Kidney glomerular epithelial cell (primary cell): ENCODE results near the gene CPT1C.

Experiments used
- DNase-seq: peaks from one replicate; lab custom pipeline; 2025; lab: John Stamatoyannopoulos, UW

Gene CPT1C

GRCh38 chr19:49682274-49682673 is 8.6 kb upstream of the CPT1C start:
- DNase-seq, result no peak

DNA sequence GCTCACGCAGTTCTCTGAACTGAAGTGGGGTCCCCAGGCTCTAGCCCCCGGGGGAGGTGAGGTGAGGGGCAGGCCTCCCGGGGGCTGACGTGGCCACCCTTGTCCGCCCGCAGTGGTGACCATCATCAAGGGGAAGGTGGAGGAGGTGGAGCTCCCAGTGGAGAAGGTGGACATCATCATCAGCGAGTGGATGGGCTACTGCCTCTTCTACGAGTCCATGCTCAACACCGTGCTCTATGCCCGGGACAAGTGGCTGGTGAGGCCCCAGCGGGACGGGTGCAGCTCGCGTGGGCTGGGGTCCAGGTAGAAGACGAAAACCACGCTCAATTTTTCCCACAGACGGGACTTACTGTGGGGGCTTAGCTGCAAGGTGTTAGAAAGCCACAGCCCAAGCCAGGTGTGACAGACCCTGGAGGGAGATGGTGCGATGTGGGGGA is 7.1 kb upstream of the CPT1C start:
- no peak for DNase-seq

- no peak for DNase-seq
Observed at GRCh38 chr19:49684251-49684982, 6.5 kb upstream of the CPT1C start.

DNA sequence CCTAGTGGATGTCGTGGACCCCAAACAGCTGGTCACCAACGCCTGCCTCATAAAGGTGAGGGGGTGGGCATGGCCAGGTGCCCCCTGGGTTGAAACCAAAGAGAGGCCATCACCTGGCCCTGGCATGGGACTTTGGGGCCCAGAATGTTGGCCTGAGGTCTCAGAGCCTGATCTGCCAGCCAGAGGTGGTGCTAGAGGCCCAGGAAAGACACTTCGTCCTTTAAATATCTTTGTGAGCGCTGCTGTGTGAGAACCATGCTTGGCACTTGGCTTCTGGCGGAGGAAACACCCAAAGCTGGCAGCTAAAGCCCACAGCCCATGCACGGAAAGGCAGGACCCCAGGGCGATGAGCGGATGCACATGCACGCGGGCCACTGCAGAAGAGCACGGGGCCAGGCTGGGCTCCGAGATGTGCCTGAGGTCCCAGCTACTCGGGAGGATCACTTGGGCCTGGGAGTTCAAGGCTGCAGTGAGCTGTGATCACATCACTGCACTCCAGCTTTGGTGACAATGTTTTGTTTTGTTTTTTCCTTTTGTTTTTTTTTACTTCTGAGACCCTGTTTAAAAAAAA is 5.8 kb upstream of the CPT1C start:
- no peak for DNase-seq

DNA sequence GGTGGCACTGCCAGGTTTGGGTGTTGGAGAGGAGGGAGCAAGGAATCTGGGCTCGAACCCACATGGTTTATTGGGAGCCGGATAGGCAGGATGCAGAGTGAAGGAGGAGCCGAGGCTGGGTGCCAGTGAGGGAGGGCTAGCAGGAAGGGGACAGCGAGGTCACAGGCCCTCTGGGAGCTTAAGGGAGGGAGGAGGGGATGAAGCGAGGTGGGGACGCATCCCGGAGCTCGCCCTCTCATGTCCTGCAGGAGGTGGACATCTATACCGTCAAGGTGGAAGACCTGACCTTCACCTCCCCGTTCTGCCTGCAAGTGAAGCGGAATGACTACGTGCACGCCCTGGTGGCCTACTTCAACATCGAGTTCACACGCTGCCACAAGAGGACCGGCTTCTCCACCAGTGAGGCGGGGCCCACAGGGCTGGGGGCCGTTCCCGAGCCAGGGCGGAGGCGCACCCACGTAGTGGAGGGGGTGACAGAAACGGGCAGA is 5.0 kb upstream of the CPT1C start:
- no peak for DNase-seq

DNA sequence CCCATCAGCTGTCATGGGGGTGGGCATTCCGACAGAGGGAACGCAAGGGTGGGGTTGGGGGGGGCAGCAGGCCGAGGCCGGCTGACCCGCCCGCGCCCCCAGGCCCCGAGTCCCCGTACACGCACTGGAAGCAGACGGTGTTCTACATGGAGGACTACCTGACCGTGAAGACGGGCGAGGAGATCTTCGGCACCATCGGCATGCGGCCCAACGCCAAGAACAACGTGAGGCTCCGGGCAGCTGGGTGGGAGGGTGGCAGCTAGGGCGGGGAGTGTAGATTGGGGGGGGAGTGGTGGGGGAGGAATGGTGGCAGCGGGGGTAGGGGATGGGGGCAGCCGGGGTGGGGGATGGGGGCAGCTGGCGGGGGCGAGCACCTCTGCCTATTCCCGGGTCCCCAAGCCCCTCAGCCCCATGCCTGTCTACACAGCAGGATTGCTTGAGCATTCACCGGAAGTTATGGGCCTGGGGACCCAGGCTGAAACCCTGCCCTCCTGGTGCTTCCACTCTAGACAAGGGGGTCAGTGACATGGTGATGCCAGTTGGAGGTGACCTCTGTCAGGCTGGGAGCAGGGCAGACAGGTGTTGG is 4.3 kb upstream of the CPT1C start:
- no peak for DNase-seq

- DNase-seq, result no peak
Observed at GRCh38 chr19:49687150-49687549, 3.8 kb upstream of the CPT1C start.

GRCh38 chr19:49687566-49688316 is 3.2 kb upstream of the CPT1C start:
- no peak for DNase-seq

DNA sequence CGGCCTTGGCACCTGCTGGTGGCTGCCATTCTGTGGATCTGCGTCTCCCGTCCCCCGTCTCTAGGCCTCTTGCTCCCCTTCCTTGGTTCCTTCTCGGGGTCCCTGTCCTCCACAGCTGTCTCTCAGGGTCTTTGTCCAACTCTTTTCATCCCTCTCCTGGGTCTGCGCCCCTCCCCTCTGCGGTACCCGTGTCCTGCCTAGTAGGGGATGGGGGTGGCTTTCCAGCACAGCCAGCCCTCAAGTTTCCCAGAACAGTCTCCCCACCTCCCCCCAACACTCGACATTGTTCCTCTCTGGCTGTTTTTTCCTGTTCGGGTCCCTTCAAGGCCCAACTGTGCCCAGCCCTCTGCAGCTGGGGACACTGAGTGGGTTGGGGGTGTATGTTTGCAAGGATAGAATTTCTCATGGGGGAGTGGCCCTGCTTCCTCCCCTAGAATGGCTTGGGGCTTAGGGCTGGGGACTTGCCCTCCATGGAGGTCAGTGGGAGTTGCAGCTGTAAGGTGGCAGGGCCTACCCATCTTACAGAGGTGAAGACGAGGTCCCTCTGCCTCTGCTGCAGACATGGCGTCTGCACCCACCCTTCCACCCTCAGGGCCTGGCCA is 2.3 kb upstream of the CPT1C start:
- DNase-seq, result no peak

GRCh38 chr19:49689133-49690078 is 1.5 kb upstream of the CPT1C start, which contains the start of gene ADM5:
TSS of gene ADM5 (plus strand) at chr19:49689594. CDS start at chr19:49689838, 244 bp downstream.
- DNase-seq, result no peak

- no peak for DNase-seq
Observed at GRCh38 chr19:49690079-49690655, 749 bp upstream of the CPT1C start.

- peak; percentile 6 for DNase-seq
Observed at GRCh38 chr19:49691243-49692146, 579 bp downstream of the CPT1C start.

GRCh38 chr19:49692147-49692506 is 1.2 kb downstream of the CPT1C start:
- DNase-seq, result no peak

DNA sequence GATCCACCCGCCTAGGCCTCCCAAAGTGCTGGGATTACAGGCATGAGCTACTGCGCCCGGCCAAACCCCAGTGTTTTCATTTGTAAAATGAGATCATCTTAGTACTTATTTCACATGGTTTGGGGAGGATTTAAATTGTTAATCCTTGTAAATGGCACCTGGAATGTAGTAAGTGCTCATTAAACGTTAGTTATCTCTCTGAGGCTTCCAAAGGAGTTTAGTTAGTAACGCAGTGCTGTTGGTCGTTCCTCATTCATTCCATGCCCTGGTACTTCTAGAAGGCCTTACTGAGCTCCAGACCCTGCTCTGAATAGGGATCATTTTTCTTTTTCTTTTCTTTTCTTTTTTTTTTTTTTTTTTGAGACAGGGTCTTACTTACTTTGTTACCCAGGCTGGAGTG is 5.2 kb downstream of the CPT1C start:
- DNase-seq, result no peak

GRCh38 chr19:49696865-49697264 is 5.9 kb downstream of the CPT1C start:
- no peak for DNase-seq

DNA sequence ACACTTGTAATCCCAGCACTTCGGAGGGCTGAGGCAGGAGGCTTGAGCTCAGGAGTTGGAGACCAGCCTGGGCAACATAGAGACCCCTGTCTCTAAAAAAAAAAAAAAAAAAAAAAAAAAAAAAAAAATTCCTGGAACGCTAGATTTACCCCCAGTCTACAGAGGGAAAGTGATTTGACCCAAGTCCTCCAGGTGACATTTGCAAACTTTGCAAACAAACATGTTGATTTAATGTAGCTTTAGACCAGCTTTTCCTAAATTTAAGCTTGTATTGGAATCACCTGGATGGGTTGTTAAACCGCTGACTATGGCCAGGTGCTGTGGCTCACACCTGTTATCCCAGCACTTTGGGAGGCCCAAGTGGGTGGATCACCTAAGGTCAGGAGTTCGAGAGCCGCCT is 8.4 kb downstream of the CPT1C start:
- no peak for DNase-seq

GRCh38 chr19:49700563-49700962 is 9.6 kb downstream of the CPT1C start:
- no peak for DNase-seq

- no peak for DNase-seq
Observed at GRCh38 chr19:49701271-49701786, 10.4 kb downstream of the CPT1C start.

DNA sequence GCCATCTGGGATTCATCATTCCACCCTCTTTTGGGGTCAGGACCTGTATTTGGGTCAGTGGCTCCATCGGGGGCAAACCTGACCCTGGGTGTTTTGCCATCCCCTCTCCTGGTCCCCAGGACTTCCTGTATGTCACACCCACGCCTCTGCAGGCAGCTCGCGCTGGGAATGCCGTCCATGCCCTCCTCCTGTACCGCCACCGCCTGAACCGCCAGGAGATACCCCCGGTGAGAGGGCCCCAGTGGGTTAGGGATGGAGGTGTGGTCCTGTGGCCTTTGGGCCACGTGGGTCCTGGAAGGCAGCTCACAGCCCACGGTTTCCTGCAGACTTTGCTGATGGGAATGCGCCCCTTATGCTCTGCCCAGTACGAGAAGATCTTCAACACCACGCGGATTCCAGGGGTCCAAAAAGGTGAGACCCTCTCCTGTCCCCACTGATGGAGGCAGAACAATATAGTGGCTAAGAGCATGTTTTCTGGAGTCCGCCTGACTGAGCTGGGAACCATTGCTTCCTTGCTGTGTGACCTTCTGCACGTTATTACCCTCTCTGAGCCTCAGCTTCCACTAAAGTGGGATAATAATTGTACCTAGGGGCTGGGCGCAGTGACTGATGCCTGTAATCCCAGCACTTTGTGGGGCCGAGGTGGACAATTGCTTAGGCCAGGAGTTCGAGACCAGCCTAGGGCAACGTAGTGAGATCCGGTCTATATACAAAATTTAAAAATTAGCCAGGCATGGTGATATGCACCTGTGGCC is 14.1 kb downstream of the CPT1C start:
- no peak for DNase-seq
